ENCODE measurements around the gene PPP2R3B.

DNA sequence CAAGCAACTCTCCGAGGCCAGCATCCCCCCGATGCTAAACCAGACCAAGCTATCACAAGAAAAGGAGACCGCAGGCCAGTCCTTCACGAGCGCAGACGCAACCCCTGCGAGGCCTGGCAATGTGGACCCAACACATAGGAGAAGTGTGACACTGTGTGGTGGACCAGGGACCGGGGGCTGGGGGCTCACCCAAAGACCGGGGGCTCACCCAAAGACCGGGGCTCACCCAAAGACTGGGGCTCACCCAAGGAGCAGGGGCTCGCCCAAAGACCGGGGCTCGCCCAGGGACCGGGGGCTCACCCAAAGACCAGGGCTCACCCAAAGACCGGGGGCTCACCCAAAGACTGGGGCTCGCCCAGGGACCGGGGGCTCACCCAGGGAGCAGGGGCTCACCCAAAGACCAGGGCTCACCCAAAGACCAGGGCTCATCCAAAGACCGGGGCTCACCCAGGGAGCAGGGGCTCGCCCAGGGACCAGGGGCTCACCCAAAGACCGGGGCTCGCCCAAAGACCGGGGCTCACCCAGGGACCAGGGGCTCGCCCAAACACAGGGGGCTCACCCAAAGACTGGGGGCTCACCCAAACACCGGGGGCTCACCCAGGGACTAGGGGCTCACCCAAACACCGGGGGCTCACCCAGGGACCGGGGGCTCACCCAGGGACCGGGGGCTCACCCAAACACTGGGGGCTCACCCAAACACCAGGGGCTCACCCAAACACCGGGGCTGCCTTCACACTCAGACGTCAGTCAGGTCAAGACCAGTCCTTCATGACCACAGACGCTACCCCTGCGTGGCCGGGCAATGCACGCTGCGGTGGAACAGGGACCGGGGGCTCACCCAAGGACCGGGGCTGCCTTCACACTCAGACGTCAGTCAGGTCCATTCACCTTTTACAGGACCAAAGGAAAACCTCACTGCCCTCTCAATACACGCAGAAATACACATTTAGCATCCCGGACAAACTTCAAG, 32.9 kb downstream of the PPP2R3B start:
- TF ChIP-seq CTCF (conservative IDR thresholded peaks at IDR 0.05 in 1 of 2, IDR thresholded peaks at IDR 0.05 in 1 of 2; ENCODE audit: extremely low read depth in 1 of 2, insufficient read depth in 1 of 2, low read depth in 1 of 2, low read length in 2 of 2) (no peak), EZH2 (IDR thresholded peaks at IDR 0.05; ENCODE audit: borderline replicate concordance, low read length) (no peak)

Data from mammary epithelial cell (primary cell).